ENCODE measurements around the gene TPX2. TPM values are rescaled to one million over a fixed set of nuclear protein-coding genes. Genes with fewer than 3 reads are reported as not detected.

TPX2 gene
- total RNA-seq, 6 experiments from 2014 or later, result 0.56 to 8.3 (median 2.8) TPM

DNA sequence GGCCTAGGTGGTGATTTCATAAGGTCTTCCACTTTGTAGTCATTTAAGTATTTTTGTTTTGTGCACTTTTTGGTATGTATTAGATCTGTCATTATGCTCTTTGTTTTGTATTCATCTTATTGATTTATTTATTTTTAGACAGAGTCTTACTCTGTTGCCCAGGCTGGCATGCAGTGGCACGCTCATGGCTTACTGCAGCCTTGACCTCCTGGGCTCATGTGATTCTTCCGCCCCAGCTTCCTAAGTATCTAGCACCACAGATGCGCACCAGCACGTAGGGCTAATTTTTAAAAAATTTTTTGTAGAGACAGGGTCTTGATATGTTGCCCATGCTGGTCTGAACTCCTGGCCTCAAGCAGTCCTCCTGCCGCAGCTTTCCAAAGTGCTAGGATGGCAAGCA lies 30.6 kb downstream of the TPX2 start:
- no peak for TF ChIP-seq POLR2A (IDR thresholded peaks at IDR 0.05)
- TF ChIP-seq, protein P1, sequence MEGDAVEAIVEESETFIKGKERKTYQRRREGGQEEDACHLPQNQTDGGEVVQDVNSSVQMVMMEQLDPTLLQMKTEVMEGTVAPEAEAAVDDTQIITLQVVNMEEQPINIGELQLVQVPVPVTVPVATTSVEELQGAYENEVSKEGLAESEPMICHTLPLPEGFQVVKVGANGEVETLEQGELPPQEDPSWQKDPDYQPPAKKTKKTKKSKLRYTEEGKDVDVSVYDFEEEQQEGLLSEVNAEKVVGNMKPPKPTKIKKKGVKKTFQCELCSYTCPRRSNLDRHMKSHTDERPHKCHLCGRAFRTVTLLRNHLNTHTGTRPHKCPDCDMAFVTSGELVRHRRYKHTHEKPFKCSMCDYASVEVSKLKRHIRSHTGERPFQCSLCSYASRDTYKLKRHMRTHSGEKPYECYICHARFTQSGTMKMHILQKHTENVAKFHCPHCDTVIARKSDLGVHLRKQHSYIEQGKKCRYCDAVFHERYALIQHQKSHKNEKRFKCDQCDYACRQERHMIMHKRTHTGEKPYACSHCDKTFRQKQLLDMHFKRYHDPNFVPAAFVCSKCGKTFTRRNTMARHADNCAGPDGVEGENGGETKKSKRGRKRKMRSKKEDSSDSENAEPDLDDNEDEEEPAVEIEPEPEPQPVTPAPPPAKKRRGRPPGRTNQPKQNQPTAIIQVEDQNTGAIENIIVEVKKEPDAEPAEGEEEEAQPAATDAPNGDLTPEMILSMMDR (IDR thresholded peaks at IDR 0.05), result no peak
- DNase-seq, result no peak
- 58% methylated on average over 5 of the region's 5 CpGs for WGBS (ENCODE audit: insufficient coverage, low coverage, low lambda C conversion rate, missing lambda C conversion rate)
- no peaks in the 10 kb centered on the region for H3K27me3 ChIP-seq
- H3K4me1 ChIP-seq, result no peaks in the 10 kb centered on the region
- H3K4me3 ChIP-seq, result no peak overlapping the region
- H3K36me3 ChIP-seq, result no peaks in the 10 kb centered on the region
- no peak overlapping the region for H3K27ac ChIP-seq
- intact Hi-C loops (cut with DNase I), result no loop called here
- H3K9me3 ChIP-seq, result no peaks in the 10 kb centered on the region
- peak in 3 of 4 donors; percentile 28 to 32 (median 29) for ATAC-seq

DNA sequence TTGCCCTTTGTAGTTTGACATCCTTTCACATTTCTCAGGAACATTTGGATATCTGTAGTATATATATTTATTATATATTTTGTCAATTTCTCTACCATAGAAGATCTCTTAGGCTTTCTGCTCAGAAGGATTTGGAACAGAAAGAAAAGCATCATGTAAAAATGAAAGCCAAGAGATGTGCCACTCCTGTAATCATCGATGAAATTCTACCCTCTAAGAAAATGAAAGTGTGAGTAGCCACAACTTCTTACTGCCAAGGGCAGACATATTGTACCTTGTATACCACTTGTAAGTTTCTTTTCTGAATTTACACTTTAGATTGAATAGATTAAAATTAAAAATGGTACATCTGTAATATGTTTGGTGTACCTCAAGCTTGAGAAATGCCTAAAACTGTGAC lies 31.2 kb downstream of the TPX2 start:
- Histone ChIP-seq H3K4me1 (no peaks in the 10 kb centered on the region), H3K36me3 (no peaks in the 10 kb centered on the region), H3K27me3 (no peaks in the 10 kb centered on the region), H3K9me3 (no peaks in the 10 kb centered on the region), H3K4me3 (no peak overlapping the region), H3K27ac (no peak overlapping the region)
- ATAC-seq (no peak), DNase-seq (no peak)
- TF ChIP-seq, protein P1 (IDR thresholded peaks at IDR 0.05), result no peak
- TF ChIP-seq POLR2A (IDR thresholded peaks at IDR 0.05), result no peak
- intact Hi-C loops (cut with DNase I), result no loop called here
- 54% methylated on average over 1 of the region's 1 CpG for WGBS (ENCODE audit: insufficient coverage, low coverage, low lambda C conversion rate, missing lambda C conversion rate)

DNA sequence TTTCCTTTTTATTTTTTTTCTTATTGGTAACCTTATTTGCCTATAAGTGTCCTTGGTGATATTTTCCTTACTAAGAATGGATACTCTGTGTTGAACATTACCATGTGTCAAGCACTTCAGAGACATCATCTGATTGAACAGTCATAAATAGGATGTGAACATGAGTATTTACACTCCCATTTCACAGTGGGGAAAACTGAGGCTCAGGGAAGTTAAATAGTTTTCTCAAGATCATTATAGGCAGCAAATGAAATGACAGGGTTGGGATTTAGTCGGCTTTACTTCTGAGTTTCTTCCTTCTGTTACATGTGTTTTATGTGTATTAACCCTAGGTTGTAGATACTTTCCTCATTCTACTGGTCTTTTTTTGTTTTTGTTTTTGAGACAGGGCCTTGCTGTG lies 35.3 kb downstream of the TPX2 start:
- no peak for DNase-seq
- no peaks in the 10 kb centered on the region for H3K4me1 ChIP-seq
- H3K36me3 ChIP-seq, result no peaks in the 10 kb centered on the region
- intact Hi-C loops (cut with DNase I), result no loop called here
- no peak overlapping the region for H3K4me3 ChIP-seq
- TF ChIP-seq, protein P1 (IDR thresholded peaks at IDR 0.05), result no peak
- no peak for TF ChIP-seq POLR2A (IDR thresholded peaks at IDR 0.05)
- 100% methylated on average over 1 of the region's 1 CpG for WGBS (ENCODE audit: insufficient coverage, low coverage, low lambda C conversion rate, missing lambda C conversion rate)
- H3K27me3 ChIP-seq, result no peaks in the 10 kb centered on the region
- H3K27ac ChIP-seq, result no peak overlapping the region
- no peak for ATAC-seq
- H3K9me3 ChIP-seq, result no peaks in the 10 kb centered on the region

GRCh38 chr20:31780839-31781238 lies 41.7 kb downstream of the TPX2 start:
- 100% methylated on average over 2 of the region's 2 CpGs for WGBS (ENCODE audit: insufficient coverage, low coverage, low lambda C conversion rate, missing lambda C conversion rate)
- ATAC-seq (no peak), DNase-seq (no peak)
- Histone ChIP-seq H3K36me3 (no peaks in the 10 kb centered on the region), H3K9me3 (no peaks in the 10 kb centered on the region), H3K4me3 (no peak overlapping the region), H3K27ac (no peak overlapping the region), H3K27me3 (no peaks in the 10 kb centered on the region), H3K4me1 (no peaks in the 10 kb centered on the region)
- no peak for TF ChIP-seq POLR2A (IDR thresholded peaks at IDR 0.05)
- TF ChIP-seq, protein P1 (IDR thresholded peaks at IDR 0.05), result no peak
- intact Hi-C loops (cut with DNase I), result no loop called here

GRCh38 chr20:31781945-31782344 lies 42.9 kb downstream of the TPX2 start:
- intact Hi-C loops (cut with DNase I), result no loop called here
- H3K36me3 ChIP-seq, result no peaks in the 10 kb centered on the region

More at GRCh38 chr20:31781945-31782344, 42.9 kb downstream of the TPX2 start:
- no peak overlapping the region for H3K27ac ChIP-seq
- no peaks in the 10 kb centered on the region for H3K4me1 ChIP-seq
- no peak for ATAC-seq
- WGBS (ENCODE audit: insufficient coverage, low coverage, low lambda C conversion rate, missing lambda C conversion rate), result 95% methylated on average over 3 of the region's 4 CpGs
- H3K4me3 ChIP-seq, result no peak overlapping the region
- H3K27me3 ChIP-seq, result no peaks in the 10 kb centered on the region
- H3K9me3 ChIP-seq, result no peaks in the 10 kb centered on the region
- TF ChIP-seq, protein P1 (IDR thresholded peaks at IDR 0.05), result no peak
- TF ChIP-seq POLR2A (IDR thresholded peaks at IDR 0.05), result no peak
- no peak for DNase-seq
